ENCODE data around the gene OLFML1. TPM values are rescaled to one million over a fixed set of nuclear protein-coding genes. Genes with fewer than 3 reads are reported as not detected.
"Not testable (repeated sequence)": the region's sequence is repeated elsewhere in the genome, so short reads cannot be mapped to it uniquely, and the experiment has no call there.

The OLFML1 gene
- total RNA-seq, 1 experiment from 2014 or later = not detected

DNA sequence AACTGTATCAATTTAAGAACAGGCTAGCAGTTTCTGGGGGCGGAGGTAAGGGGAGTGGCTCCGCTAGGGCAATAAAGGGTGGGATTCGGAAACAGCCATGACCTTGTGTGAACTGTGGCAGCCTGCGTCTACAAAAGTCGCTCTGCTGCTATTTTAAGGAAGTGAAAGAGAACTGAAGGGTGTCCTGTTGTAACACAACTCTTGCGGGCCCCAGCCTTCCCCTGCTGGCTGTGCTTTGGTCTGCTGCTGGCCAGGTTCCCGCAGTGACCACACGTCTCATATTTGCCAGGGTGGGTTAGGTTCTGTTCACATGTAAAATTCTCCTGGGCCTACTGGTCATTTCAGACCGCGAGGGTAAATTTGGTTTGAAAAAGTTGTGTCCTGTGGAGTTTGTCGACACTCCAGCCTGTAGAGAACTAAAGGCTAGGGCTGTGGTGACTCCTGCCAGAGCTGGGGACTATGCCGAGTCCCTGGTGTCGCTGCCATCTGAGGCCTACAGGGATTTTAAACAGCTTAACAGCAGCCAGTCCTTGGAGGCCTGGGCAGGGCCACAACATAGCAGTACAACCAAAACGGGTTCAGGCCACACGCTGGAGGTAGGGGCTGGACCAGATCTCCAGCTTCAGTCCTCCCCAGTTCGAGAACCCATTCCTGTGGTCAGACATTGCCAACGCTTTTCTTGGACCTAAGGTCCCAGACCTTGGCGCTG is 27.4 kb downstream of the OLFML1 start:
- no peak overlapping the region for H3K4me3 ChIP-seq
- H3K27me3 ChIP-seq = no peaks in the 10 kb centered on the region; the same call in 1 of the 2 replicates
- H3K4me1 ChIP-seq = no peaks in the 10 kb centered on the region
- H3K9me3 ChIP-seq (replicated peaks) = no peaks in the 10 kb centered on the region
- no peak for DNase-seq
- H3K27ac ChIP-seq = no peak overlapping the region
- no peaks in the 10 kb centered on the region for H3K36me3 ChIP-seq

DNA sequence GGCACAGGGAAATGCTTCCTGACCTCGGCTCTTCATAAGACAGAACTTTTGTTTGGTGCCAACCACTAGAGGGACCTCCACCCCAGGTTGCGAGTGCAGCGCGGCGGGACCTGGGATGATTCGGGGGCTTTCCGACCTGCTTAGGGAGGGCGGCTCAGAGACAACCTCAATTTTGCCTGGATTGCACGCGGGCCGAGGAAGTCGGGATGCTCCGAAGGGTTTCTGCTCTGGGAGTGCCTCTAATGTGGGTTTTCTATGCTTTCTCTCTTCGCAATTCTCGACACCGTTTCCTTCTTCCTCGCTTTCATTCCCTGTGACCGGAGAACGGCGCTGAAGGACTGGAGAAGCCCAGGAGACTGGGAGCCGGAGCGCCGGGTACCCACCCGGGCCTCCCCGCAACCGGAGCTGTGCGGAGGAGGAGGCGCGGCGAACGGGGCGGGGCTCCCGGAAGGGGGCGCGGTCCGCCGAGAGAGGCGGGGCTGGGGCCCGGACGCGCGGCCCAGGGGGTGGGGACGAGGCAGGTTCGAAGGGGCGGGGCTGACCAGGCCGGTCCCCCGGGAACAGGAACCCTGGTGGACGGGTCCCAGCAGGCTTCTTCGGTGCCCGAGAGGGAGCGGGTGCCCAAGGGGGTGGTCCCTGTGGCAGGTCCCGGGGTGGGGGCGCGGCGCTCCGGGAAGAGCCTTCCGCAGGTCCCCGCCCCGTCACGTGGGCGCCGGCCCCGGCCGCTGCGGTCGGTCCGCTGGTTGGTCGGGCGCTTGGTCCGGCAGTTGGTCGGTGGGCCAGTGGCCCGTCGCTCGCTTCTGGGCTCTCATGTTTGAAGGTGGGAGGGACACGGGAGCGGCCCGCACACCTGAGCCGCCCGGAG is 28.2 kb downstream of the OLFML1 start, which contains the start of gene PPFIBP2:
Gene PPFIBP2, plus strand, starts transcription at position 766 of the 865 bp plus-strand sequence. CDS start 35,477 bp downstream, outside the sequence.
- H3K27ac ChIP-seq = no peak within 1 kb of the TSS
- DNase-seq = no peak
- H3K27me3 ChIP-seq = no peaks in the 10 kb centered on the region; the same call in 1 of the 2 replicates
- no peaks in the 10 kb centered on the region for H3K9me3 ChIP-seq (replicated peaks)
- H3K4me1 ChIP-seq = no peaks in the 10 kb centered on the region
- H3K4me3 ChIP-seq = no peak within 1 kb of the TSS
- H3K36me3 ChIP-seq = no peaks in the 10 kb centered on the region

DNA sequence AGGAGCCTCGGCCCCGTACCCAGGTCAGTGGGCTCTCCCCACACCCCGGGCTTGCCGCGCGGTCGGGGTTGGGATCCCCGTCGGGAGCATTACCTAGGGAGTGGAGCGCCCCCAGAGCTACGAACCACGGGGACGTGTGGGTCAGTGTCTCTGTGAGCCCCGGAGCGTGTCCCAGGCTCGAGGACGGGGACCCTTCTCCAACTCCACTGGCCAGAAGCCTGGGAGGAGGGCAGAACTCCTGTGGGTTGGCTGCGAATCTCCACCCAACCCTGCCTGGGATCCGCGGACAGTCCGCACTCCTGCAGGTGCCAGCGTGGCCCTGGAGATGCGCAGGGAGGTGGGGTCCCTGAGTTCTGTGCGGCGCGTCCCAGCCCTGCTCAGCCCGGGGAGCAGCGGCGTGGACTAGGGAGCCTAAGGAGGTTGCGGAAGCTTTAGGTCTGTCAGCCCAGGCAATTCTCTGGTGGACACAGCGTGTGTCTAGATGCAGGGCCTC is 28.8 kb downstream of the OLFML1 start:
- Histone ChIP-seq H3K9me3 (replicated peaks) (no peaks in the 10 kb centered on the region), H3K27me3 (no peaks in the 10 kb centered on the region; the same call in 1 of the 2 replicates), H3K4me1 (no peaks in the 10 kb centered on the region), H3K4me3 (no peak overlapping the region), H3K27ac (no peak overlapping the region), H3K36me3 (no peaks in the 10 kb centered on the region)
- DNase-seq = no peak

DNA sequence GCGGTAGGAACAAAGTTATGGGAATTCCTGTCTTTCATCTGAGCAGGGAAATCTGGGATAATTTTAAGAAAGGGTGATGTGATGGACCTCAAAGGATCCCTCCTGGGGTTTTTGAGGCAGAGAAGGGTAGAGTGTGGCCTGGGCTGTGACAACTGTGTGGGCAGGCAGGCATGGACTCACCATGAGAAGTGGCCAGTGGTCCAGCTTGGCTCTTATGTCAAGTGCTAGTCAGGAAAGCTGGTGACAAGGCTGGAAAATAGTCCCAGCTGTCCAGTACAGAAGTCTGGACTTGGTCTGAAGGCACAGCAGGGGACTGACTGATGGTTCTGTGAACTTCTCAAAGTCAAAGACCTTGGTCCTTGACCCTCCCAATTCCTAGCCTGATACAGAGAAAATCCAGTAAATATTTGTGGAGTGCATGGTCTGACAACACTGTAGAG is 30.2 kb downstream of the OLFML1 start:
- no peaks in the 10 kb centered on the region; the same call in 1 of the 2 replicates for H3K27me3 ChIP-seq
- no peaks in the 10 kb centered on the region for H3K9me3 ChIP-seq (replicated peaks)
- H3K27ac ChIP-seq = no peak overlapping the region
- H3K4me1 ChIP-seq = no peaks in the 10 kb centered on the region
- DNase-seq = no peak
- no peaks in the 10 kb centered on the region for H3K36me3 ChIP-seq
- H3K4me3 ChIP-seq = no peak overlapping the region

DNA sequence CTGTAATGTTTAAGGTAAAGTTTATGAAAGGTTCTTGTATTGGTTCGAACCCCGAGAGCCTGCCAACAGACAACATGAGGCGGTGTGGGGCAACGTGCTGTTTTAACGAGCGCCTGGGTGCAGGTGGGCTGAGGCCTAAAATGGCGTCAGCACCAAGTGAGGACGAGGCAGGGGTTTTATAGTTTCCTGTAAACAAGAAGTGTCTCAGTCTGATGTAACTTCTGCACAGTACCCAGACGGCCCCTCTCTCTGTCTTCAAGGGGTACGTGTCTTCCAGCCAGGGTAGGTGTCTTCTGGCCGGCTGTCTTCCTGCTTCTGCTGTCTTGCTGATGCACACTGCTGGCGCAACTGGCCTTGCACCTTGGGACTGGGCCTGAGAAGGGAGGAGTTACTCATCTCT is 31.2 kb downstream of the OLFML1 start:
- H3K9me3 ChIP-seq (replicated peaks) = no peaks in the 10 kb centered on the region
- H3K4me1 ChIP-seq = no peaks in the 10 kb centered on the region
- no peak overlapping the region for H3K27ac ChIP-seq
- H3K4me3 ChIP-seq = no peak overlapping the region
- DNase-seq = no peak
- H3K36me3 ChIP-seq = no peaks in the 10 kb centered on the region
- no peaks in the 10 kb centered on the region; the same call in 1 of the 2 replicates for H3K27me3 ChIP-seq

DNA sequence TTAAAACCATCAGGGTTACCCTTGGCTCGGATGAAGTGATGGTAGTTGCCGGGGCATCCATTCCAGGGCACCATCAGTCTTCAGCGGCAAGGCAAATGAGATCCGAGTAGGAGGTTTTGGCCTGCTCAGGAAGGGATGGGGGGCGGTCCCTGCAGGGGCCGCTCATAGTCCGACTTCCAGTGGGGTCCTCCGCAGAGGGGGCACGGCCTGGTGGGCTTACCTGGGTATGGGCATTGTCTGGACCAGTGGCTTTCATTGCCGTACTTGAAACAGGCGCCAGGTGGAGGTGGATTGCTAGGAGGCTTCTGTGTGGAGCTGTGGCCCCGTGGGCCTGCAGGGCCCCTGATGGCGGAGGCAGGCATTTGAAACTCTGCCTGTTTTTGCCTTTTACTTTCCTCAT is 32.4 kb downstream of the OLFML1 start:
- H3K27ac ChIP-seq; H3K4me3 ChIP-seq; H3K27me3 ChIP-seq; H3K4me1 ChIP-seq; H3K9me3 ChIP-seq (replicated peaks); H3K36me3 ChIP-seq; DNase-seq: not testable (repeated sequence)

DNA sequence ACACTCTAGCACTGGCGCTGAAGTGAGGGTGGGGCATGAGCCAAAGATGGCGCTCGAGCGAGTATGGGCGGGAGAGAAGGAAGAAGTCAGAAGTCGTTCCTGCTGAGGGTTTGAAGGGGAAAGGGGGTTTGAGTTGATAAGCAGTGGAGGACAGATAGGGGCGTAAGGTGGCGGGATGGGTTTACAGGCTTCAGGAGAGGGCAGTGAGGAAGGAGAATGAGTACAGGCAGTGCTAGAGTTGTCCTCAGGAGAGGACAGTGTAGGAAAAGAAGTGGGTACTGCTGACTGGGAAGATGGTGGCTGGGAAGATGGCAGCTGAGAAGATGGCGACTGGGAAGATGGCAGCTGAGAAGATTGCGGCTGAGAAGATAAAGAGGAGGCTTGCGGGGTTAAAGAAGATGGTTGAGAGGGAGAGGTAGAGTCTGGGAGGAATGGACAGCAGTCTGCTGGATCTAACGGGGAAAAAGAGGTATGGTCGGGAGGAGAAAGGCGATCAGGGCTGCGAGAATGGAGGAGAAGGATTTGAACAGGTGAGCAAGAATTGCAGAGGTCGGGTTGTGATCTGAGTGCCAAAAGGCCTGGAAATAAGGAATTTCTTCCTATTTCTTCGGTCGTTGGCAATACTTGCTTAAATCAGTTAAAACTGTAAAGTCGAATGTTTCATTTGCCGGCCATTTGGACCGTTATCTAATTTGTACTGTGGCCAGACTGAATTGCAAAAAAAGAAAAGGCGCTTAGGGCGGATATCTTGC is 33.7 kb downstream of the OLFML1 start:
- no peaks in the 10 kb centered on the region for H3K36me3 ChIP-seq
- no peak for DNase-seq
- H3K4me1 ChIP-seq = no peaks in the 10 kb centered on the region
- no peak overlapping the region for H3K27ac ChIP-seq
- no peaks in the 10 kb centered on the region; the same call in 1 of the 2 replicates for H3K27me3 ChIP-seq
- H3K4me3 ChIP-seq = no peak overlapping the region
- no peaks in the 10 kb centered on the region for H3K9me3 ChIP-seq (replicated peaks)

DNA sequence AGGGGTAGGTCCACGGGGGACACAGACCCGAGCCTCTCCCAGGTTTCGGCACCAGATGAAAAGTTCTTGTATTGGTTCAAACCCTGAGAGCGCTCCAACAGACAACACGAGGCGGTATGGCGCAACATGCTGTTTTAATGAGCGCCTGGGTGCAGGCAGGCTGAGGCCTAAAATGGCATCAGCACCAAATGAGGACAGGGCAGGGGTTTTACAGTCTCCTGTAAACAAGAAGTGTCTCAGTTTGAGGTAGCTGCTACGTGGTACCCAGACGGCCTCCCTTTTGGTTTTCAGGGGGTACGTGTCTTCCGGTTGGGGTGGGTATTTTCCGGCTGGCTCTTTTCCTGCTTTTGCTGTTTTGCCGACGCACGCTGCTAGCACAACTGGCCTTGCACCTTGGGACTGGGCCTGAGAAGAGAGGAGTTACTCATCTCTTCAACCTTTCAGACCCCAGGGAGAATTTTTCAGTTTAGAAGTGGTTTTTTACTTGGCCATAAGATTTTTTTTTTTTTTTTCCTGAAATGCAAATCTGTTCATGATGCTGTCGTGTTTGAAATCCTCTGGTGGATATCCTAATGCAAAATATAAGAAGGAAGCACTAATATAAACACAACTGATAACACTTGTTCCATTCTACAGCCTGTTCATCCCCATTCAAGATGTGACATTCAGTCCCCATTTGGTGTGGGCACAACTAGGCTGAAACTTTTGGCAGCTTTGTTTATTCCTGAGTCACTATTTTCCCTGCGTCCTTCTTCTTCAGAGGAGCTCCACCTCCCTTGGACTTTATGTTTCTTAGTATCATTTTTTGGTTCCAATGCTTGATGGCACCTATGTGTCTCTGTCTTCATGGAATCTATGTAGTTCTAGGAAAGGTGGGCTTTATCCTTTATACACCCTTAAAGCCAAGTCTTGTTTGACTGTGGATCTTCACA is 35.0 kb downstream of the OLFML1 start:
- Histone ChIP-seq H3K9me3 (replicated peaks) (no peaks in the 10 kb centered on the region), H3K27me3 (no peaks in the 10 kb centered on the region; the same call in 1 of the 2 replicates), H3K36me3 (no peaks in the 10 kb centered on the region), H3K4me3 (no peak overlapping the region), H3K27ac (no peak overlapping the region), H3K4me1 (no peaks in the 10 kb centered on the region)
- no peak for DNase-seq

DNA sequence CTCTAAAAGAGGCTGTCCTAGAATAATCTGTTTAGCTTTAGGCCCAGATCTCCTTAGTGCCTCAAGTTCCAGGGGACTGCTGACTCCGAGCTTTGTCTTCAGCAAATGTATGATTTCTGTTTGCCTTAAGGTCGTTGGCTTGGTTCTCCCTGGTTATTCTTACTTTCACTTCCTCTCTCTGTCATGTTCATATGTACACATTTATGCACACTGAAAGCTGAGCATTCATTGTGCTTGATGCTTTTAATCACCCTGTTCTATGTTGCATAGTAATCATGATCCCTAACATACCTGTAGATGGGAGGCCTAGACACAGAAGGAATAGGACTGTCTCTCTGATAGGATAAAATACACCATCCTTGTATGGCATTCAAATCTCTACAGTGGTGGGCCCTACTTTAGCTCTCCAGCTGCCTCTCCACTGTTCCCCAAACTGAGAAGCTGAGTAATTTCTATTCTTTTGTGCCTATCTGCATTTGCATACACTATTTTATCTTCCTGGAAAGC is 35.7 kb downstream of the OLFML1 start:
- DNase-seq = no peak
- Histone ChIP-seq H3K4me1 (no peaks in the 10 kb centered on the region), H3K36me3 (no peaks in the 10 kb centered on the region), H3K27ac (no peak overlapping the region), H3K4me3 (no peak overlapping the region), H3K27me3 (no peaks in the 10 kb centered on the region), H3K9me3 (replicated peaks) (no peaks in the 10 kb centered on the region)

DNA sequence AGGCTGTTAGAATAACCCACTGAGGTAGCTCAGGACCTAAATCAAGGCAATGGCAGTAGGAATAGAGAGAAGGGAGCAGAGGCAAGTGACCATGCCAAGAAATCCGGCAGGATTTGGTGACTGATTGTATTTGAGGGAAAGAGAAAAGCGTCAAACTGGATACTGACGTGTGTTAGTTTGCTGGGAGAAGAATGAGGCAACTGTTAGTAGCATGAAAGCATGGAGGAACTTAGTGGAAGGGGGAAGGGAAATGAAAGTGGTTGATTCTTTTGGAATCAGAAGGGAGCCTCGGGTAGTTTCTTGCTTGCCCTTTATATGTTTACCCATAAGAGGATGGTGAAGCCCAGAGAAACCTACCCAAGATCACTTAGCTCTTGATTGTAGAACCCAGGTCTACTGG is 36.8 kb downstream of the OLFML1 start:
- no peaks in the 10 kb centered on the region for H3K4me1 ChIP-seq
- DNase-seq = no peak
- H3K4me3 ChIP-seq = no peak overlapping the region
- H3K36me3 ChIP-seq = no peaks in the 10 kb centered on the region
- no peaks in the 10 kb centered on the region for H3K9me3 ChIP-seq (replicated peaks)
- no peaks in the 10 kb centered on the region for H3K27me3 ChIP-seq
- no peak overlapping the region for H3K27ac ChIP-seq

DNA sequence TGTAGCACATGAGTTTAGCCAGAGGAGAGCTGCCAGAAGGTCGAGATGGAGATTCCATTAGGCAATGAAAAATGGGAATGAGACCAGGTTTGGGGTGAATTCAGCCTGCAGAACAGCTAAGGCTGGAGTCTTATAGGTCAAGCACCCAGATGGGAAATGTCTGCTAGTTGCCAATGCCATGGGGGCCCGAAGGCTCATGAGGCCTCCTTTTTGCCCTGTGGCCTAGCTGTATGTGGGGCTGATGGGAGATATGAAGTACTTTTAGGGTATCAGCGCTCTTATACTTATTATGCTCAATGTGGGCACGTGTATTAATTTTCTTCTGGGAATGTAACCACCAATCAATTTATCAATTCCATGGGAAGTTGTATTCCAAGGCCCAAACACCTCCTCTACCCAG is 37.2 kb downstream of the OLFML1 start:
- Histone ChIP-seq H3K9me3 (replicated peaks) (no peaks in the 10 kb centered on the region), H3K4me3 (no peak overlapping the region), H3K36me3 (no peaks in the 10 kb centered on the region), H3K27ac (no peak overlapping the region), H3K27me3 (no peaks in the 10 kb centered on the region), H3K4me1 (no peaks in the 10 kb centered on the region)
- DNase-seq = no peak

DNA sequence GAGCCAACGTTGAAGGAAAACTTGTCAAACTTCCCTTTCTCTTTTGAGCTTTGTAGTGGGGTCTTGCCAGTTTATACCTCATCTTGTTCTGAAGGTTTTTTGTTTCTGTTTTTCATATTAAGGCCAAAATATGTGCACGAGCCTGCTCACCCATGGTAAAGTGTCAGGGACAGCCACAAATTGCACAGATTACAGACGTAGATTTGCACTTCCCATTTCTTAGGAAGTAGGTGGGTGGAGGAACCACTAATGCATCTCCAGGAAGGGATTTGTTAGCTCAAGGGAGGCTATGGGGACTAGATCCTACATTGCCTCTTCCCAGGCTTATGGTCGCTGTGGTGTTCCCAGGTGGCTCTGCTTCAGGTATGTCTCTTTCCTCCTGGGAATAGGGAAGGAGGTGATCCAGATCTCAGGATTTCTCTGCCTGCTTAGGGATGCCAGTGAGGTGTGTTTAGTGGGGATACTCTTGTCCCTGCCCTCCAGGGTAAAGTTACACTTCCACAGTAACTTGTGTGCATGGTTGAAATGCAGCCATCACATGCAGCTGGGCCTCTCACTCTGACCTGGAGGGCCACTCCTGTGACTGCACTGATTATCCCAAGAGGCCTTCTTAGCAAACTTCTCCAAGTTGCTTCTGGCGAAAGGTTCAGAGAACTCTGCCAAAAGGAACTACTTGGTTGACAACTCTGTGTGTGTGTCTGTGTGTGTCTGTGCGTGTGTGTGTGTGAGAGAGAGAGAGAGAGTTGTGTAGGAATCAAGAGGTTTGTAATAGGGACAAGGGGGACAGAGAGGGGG is 38.3 kb downstream of the OLFML1 start:
- Histone ChIP-seq H3K9me3 (replicated peaks) (no peaks in the 10 kb centered on the region), H3K27ac (no peak overlapping the region), H3K36me3 (no peaks in the 10 kb centered on the region), H3K27me3 (no peaks in the 10 kb centered on the region), H3K4me3 (no peak overlapping the region), H3K4me1 (no peaks in the 10 kb centered on the region)
- no peak for DNase-seq
